Ammon's horn (tissue), 1 donor: ENCODE measurements around the gene DHX16.
"Not testable (repeated sequence)": the region's sequence is repeated elsewhere in the genome, so short reads cannot be mapped to it uniquely, and the experiment has no call there.

ENCODE experiments used
- DNase-seq: peaks from one replicate; pipeline ENCODE4 v3.0.0-alpha.2; 2016; ENCODE audit warnings: low spot score

DHX16 gene

DNA sequence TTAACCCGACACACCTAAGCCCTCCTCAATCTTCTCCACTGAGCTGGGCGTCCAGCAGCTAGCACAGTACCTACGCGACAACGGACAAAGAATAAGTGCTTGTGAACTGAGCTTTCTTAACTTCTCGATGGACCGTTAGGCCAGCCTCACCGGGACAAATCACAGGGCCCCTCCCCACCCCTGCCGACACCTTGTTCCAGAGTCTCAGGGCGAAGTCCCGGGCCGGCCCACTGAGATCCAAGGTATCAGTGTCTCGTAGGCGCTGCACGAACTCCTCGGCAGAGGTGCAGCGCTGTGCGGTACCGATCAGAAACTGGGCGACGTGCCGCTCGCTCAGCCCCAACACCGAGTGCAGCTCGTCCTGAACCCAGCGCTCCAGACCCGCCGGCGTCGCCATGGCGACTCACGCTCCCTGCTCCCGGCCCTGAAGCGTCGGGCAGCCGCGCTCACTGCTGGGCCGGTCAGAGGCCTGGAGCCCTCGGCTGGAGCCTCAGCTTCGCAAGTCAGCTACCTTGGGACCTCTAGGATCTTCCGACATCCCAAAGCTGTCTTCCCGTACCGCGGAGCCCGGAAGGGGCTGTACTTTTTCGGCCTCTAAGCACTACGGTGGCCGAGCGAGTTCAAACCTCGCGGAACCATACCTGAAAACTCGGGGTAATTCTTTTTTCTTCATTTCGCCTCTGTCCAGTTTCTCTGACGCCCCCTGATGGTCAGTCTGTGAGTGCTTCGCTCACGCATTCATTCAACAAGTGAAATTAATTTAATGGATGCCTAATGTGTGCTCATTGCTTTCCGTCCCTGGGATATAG is at the start of gene DHX16:
Gene DHX16 (minus strand): TSS at position 562 of the 809 bp plus-strand sequence. CDS start 165 bp downstream, at position 397.
- peak; percentile 88 for DNase-seq

DNA sequence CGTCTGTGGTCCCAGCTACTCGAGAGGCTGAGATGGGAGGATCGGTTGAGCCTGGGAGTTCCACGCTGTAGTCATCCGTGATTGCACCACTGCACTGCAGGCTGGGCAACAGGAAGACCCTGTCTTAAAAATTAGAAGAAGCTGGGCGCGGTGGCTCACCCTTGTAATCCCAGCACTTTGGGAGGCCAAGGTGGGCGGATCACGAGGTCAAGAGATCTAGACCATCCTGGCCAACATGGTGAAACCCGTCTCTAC is 49.1 kb upstream of the DHX16 start:
- not testable (repeated sequence) for DNase-seq

DNA sequence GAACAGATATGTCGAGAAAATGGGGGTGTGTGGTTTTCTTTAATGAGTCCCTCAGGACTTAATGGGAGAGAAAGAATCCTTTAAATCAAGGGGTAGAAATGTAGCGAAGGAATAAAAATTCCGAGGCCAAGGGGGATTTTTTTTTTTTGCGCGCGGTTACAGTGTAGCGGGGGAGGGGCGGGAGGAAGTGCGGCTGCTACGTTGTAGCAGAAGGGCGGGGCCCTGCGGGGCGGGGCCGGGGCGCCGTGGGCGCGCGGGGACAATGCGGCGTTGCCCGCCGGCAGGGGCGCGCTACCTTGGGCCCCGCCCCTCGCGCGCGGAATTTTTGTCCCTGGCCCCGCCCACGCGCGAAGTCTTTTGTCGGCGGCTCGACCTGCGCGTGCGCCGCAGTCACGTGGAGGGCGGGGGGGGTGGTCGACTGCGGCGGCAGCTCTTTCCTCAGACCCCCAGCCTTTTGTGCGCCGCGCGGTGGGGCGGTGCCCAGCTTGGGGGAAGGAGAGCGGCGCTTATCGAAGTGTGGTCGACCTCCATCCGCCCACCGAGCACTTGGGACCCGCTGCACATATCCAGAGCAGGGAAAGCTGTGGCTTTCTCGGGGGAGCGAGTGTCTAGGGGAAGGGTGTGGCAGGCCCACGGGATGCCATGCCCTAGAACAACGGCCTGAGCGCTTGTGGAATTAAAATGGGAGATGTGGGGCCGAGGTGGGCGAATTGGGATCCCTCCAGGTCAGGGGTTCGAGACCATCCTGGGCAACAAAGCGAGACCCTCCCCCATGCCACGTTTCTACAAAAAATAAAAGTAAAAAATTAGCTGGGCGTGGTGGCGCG is 48.6 kb upstream of the DHX16 start:
- DNase-seq, result peak; percentile 90

DNA sequence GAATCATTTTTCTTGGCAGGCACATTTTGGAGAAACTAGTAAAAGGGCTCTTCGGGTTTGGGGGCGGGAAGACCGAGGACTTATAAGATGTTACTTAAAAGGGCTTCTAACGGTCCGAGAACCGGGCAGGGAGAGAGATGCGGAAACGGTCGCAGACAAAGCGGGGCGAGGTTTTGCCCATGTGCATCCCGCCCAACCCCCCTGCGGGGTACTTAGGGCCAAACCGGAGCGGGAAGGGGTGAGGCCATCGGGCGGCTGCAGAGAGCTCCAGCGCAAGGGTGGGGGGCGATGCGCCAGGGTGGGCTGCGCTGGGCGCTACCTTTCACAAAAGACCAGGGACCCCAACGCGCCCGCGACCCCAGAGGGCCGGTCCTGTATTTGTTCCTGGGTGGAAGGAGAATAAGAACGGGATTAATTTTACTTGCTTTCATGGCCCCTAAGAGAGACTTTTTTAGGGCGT is 48.0 kb upstream of the DHX16 start:
- peak; percentile 44 for DNase-seq

DNA sequence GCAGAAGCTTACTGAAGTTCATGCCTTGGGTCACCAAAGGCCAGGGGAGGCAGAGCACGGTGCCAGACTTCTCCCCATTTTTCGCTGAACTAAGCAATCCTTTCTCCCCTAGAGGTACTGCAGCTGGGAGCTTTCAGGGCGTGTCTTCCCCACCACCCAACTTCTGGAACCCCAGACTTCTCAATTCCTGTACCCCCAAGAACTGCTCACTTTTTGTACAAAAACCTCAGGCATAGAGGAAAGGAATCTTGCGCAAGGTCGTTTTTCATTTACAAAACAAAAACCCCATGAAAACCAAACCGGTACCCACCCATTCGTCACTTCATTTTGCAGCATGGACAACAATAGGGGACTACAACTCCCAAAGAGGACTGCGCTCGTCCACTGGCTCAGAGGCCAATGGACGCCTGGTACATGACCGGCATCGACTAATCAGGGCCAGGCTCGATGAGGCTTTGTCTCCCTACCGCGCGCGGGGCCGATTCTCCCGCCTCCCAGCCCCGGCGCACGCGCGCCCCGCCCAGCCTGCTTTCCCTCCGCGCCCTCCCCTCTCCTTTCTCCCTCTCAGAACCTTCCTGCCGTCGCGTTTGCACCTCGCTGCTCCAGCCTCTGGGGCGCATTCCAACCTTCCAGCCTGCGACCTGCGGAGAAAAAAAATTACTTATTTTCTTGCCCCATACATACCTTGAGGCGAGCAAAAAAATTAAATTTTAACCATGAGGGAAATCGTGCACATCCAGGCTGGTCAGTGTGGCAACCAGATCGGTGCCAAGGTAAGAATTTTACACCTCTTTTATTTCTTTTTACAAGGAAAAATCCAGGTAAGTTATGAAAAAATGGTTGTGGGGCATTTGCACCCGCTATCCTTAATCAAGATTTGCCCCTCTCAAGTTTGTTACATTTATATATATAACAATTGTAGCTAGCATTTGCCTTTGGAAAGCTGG is 47.3 kb upstream of the DHX16 start, which contains the start of gene TUBB:
Gene TUBB (plus strand): TSS at position 562 of the 947 bp plus-strand sequence. CDS start 155 bp downstream, at position 717.
- DNase-seq, result peak; percentile 99

DNA sequence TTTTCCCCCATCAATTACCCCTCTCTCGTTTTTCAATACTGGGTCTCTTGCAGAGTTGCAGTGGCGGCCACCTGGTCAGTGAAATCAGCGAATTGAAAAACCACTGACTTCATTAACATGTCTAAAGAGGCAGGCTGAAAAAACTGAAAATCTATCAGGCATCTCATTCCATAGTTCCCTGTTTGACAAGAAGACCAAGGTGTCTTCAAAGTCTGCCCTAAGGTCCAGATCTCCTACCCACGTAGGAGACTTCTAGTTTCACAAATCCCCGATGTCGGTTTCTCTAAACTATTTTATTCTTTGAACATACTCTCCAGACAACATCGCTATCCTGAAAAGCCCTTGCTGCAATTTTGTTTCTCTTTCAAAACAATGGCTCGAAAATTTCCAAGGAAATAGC is 46.5 kb upstream of the DHX16 start:
- no peak for DNase-seq

DNA sequence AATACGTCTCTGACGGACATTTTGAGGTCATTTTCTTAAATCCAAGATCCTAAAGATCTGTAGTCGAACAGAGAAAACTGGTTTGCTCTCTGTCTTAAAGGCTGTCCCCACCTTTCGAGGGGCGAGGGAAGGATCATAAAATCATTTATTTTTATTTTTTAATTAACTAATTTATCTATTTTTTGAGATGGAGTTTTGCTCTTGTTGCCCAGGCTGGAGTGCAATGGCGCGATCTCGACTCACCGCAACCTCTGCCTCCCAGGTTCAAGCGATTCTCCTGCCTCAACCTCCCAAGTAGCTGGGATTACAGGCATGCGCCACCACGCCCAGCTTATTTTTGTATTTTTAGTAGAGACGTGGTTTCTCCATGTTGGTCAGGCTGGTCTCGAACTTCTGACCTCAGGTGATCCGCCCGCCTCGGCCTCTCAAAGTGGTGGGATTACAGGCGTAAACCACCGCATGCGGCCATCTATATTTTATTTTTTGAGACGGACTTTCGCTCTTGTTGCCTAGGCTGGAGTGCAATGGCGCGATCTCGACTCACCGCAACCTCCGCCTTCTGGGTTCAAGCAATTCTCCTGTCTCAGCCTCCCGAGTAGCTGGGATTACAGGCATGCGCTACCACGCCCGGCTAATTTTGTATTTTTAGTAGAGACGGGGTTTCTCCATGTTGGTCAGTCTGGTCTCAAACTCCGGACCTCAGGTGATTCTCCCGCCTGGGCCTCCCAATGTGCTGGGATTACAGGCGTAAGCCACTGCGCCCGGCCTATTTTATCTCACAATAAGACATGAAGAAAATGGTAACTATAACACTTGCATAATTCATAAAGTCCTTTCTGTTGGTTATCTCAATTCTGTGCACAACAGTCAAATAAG is 45.3 kb upstream of the DHX16 start:
- not testable (repeated sequence) for DNase-seq

DNA sequence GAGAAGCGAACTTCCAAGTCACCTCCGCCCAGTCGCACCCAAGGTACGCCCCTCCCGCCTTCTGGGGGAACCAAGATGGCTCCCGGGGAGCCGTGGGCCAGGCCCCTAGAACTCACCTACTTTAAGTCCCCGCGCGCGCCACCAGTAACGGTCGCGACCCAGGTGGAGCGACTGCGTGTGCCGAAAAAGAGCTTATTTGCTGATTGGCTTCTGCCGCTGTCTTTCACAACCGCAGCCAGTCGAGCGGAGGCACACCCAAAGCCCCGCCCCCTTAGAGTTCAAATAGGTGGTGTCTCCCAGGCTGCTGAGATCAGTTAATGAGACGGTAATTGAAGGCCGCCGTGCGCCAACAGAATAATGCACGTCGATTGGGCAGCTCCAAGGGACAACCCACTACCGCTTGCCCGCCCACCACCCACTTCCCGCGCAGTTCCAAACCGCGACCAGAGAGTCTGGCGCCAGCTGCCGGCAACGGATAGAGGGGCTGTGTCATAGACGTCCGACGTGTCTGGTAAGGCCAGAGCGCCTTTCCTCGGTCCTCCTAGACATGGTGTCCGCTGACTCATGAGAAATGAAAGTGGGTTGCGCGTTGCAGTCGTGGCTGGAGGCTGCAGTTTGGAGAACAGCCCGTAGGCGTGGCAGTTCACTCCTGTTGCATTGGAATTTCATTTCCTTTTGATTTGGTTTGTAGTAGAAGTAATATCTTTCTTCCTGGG is 44.5 kb upstream of the DHX16 start, which contains the start of gene MDC1:
Gene MDC1 (minus strand): TSS at position 153 of the 716 bp plus-strand sequence. CDS start 2,106 bp downstream, outside the sequence.
- peak; percentile 100 for DNase-seq

DNA sequence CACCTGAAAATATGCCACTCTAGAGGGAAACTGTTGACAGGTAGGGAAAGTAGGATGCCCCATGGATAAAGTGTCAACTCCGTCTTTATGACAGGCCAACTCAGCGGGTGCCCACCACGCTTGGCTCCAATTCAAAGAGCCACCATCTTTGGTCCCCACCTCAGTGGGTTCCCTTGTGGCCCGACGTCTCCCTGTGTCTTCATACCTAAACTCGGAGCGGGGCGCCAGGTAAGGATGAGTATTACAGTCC is 44.0 kb upstream of the DHX16 start:
- DNase-seq, result no peak

DNA sequence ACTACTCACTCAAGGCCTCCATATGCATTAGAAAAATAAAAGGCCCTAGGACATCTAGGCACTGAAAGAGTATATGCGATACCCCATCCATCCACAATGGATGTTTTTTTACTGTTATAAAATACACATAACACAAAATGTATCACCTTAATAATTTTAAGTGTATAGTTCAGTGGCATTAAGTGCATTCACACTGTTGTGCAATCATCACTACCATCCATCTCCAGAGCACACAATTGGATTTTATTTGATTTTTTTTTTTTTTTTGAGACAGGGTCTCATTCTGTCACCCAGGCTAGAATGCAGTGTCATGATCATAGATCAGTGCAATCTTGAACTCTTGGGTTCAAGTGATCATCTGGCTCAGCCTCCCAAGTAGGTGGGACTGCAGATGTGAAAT is 41.5 kb upstream of the DHX16 start:
- DNase-seq, result no peak

DNA sequence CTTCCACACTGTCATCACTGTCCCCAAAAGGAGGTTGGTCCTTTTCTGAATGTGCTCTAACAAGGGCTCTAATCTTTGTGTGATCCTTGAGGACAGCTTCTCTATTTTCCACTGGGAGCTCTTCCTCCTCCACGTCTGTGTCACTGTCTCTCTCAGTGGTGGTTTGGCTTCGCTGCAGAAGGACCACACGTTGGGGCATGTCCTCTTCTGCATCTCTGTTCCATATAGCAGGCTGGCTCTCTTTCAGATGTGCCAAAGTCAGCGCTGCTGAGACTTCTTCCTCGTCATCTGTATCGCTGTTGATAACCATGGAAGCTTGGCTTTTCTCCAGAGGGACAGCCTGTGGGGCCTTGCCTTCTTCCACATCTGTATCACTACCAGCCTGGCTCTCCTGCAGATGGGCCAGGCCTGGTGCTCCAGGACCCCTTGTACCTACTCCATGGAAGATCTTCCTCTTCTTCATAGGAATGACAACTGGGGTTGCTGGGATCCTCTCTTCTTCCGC is 39.7 kb upstream of the DHX16 start:
- DNase-seq, result no peak

DNA sequence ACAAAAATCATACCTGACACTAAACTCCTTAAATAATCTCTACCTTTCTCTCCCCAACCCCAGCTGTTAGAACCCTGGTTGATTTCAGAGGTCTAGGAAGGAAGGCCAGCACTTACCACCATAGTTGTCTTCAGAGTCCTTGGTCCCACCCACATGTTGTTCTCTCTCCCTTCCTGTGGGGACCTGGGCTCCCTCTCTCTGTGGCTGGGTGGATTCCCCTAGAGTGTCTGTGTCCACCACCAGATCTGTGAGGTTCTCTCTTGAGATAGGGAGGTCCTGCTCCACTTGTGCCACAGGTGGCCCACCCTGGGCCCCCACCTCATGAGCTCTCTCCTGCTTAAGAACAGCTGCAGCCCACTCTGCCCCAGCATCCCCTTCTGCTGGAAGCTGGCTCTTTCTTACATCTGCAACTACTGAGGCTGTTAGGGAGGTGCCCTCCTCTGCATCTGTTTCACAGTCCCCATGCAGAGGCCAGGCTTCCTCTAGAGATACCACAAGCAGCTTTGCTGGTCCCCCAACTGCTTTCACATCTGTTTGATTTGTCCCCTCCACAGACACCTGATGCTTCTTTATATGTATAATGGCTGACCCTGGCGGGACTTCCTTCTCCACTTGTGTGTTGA is 39.1 kb upstream of the DHX16 start:
- no peak for DNase-seq

DNA sequence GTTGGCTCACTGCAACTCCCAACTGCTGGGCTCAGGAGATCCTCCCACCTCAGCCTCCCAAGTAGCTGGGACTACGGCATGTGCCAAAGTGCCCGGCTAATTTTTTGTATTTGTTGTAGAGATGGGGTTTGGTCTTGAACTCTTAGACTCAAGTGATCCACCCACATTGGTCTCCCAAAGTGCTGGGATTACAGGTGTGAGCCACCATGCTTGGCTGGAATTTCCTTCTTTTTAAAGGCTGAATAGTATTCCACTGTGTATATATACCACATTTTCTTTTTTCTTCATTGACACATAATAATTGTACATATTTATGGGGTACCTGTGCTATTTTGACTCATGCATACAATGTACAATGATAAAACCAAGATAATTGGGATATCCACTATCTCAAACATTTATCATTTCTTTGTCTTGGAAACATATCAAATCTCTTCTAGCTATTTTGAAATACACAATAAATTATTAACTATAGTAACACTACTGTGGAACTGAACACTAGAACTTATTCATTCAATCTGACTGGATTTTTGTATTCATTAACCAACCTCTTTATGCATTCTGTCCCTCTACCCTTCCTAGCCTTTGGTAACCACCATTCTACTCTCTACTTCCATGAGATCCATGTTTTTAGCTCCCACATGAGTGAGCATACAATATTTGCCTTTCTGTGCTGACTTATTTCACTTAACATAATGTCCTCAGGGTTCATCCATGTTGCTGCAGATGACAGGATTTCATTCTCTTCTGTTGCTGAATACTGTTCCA is 36.5 kb upstream of the DHX16 start:
- no peak for DNase-seq

DNA sequence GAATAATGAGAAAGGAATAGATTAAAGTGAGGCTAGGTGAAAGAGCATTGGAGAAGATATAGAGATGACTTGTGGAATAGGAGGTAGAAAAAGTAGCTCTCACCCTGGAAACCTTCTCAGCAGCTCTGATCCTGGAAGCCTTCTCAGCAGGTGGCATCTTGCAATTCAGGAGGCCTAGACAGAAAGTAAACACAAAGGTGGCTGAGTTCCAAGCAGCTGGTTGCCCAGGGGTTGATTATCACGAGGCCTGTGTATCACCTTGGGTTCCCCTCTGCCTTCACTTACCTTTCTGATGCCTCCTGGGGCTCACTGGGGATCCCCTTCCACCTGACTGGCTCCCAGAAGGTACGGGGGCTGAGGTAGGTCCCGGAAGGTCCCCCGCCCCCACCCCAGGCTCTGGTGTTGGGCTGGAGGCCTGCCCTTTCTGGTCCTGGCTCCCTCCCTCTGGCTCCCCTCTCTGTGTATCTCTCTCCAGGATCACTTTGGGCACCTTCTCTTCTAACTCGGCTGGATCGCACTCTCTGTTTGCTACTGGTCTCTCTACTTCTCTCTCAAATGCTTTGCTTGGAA is 34.6 kb upstream of the DHX16 start:
- no peak for DNase-seq

DNA sequence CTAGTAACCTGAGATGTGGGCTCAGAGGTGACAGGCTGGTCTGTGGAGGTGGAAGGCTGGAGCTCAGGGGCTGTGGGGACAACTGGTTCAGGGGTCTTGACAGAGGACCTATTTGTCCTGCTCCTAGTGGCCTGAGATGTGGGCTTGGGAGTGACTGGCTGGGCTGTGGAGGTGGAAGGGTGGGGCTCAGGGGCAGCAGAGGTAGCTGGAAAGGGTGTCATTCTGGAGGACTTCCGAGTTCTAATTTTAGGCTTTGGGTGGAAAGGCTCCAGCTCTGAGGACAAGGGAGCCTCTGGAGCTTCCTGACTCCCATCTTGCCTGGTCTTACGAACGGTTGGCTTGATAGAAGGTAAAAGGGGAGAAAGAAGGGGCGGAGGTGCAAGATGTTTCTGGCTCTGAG is 32.8 kb upstream of the DHX16 start:
- no peak for DNase-seq

DNA sequence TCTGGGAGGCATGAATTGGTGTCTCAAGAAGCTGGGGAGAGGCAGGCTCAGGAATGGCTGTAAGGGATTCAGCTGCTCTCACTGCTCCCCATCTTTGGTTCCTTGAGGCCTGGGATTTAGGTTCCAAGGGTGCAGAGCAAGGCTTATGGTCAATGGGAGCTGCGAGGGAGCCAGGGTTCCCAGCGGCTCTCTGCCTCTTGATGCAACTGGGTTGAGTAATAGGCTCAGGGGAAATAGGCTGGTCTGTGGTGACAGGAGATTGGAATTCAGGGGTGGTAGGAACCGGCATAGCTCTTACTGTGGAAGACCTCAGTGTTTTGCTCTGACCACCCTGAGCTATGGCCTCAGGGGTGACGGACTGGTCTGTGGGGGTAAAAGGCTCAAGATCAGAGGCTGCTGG is 31.0 kb upstream of the DHX16 start:
- DNase-seq, result no peak

DNA sequence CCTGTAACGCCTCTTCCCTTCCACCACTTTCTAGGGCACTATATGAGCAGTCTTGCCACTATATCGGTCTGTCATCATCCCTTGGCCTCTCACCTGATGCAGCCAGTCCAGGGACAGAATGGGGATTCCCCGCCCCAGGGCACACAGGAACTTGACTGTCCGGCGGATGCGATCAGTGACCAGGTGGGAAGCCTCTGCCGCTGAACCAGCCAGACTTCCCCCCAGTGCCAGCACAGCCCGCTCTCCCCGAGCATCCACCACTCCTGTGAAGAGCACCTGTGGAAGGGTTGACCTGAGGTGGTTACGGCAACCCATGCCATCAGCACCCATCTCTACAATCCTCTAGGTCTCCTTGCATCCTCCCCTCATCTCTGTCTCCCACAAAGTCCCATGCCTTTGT is 30.2 kb upstream of the DHX16 start:
- DNase-seq, result no peak

DNA sequence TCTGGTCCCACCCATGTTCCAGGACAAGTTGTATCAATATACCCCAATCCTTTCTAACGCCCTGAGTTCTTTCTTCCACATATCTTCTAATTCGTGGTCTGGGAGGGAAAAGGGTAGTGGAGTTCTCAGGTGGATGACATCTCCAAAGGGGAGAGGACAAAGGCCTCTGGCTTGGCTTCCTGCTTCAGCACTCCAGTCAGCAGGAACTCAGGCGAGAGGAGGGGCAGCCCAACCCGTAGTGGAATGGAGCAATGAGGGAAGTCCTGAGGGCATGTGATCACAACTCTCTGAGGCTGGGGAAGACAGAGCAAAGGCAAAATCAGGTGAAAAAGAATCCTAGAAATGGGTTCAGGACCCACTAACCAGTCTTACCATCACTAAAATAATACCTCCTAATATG is 27.5 kb upstream of the DHX16 start:
- DNase-seq, result peak; percentile 42

DNA sequence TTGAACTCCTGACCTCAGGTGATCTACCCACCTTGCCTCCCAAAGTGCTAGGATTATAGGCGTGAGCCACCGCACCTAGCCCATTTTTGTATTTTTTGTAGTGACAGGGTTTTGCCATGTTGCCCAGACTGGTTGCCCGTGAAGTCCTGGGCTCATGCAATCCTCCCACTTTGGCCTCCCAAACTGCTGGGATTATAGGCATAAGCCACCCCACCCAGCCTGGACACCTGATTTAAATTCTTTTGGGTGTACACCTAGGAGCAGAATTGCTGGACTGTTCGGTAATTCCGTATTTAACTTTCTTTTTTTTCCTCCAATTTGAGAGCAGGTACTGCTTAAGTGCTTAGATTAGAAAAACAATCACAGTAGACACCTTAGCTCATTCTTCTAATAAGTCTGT is 23.6 kb upstream of the DHX16 start:
- no peak for DNase-seq
